ENCODE measurements around the gene C1R.

DNA sequence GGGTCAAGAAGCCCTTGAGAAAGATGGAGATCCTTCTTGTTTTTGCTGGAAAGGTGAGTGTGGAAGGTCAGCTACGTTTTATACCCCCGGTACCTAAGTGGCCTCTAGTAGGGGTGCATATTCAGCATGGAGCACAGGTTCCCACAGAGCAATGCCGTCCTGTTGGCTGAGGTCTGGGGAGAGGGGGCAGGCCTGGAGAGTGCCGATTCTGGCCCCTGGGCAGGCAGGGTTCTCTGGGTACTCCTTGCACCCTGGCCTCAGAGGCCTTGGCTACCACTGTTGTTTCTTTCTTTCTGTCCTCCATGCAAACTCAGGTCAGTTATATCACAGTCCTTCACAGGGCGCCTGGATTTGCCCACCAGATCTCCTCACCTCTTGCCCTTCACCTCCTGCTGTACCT lies 27.9 kb upstream of the C1R start:
- no peak for TF ChIP-seq POLR2A (IDR thresholded peaks at IDR 0.05; ENCODE audit: low read depth, low read length)
- no peak for TF ChIP-seq POLR2AphosphoS5 (IDR thresholded peaks at IDR 0.05; ENCODE audit: low read depth, low read length)
- TF ChIP-seq SPI1 (IDR thresholded peaks at IDR 0.05; ENCODE audit: low read depth, low read length): no peak
- TF ChIP-seq PAX5 (IDR thresholded peaks at IDR 0.05; ENCODE audit: insufficient read depth, low read length, severe bottlenecking): no peak
- no peak for TF ChIP-seq TAF1 (IDR thresholded peaks at IDR 0.05; ENCODE audit: low read depth, low read length)
- TF ChIP-seq POU2F2 (IDR thresholded peaks at IDR 0.05; ENCODE audit: low read depth, low read length): no peak
